GM10248 (cell line): ENCODE results near the gene CDX1.

ENCODE experiments used
- CTCF ChIA-PET: fragments of 300-600 bp; sonication (Branson Sonifier 250); formaldehyde crosslinking; extraction: SDS; loops from one replicate; lab custom pipeline; 2021; ENCODE audit warnings: antibody characterized with exemption; lab: Yijun Ruan, JAX
- POLR2A ChIA-PET: fragments of 350-650 bp; sonication (Branson Sonifier 250); formaldehyde crosslinking; extraction: SDS; loops from one replicate; lab custom pipeline; 2020; ENCODE audit warnings: antibody characterized with exemption; lab: Yijun Ruan, JAX
- DNase-seq: peaks from one replicate; pipeline ENCODE4 v3.0.0; 2012; ENCODE audit errors: extremely low spot score
- TF ChIP-seq, protein P1 (sequence below): IDR thresholded peaks from 2 replicates; pipeline ENCODE4 v1.5.1; 2012; ENCODE audit warnings: mild to moderate bottlenecking, low read depth; ENCODE audit errors: extremely low read depth, missing control alignments, control extremely low read depth

Gene CDX1

DNA sequence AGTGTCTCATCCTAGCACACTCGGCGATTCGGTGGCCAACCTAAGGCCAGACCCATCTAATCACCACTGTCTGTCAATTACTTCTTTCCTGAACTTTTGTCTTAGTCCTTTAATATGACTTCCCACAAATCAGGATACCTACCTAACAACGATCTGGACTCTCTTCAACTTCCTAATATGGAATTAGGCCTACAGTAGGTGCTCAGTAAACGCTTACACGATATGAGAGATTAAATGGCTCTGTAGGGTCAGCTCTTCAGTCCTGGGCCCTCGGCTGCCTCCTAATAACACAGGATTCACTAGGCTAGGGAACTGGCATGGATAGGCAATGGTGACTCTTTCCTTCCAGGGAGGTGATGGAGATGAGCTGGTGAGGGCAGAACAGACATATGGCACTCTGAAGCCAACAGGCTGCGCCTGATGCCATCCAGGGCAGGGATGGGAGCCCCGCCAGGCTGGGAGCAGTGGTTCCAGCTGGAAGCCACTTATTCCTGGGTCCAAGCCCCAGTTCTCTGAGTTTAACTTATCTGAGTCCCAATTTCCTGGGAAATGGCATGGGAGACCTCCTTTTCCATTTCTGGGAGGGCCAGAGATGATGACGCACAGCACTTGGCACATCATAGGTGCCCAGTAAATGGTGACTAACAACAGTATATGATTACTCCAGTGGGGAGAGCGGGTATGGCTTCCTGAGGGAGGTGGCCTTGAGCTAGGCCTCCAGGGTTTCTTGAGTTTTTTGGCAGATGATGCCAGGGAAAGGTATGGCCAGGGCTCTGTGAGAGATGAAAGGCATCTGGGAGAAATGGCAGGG, 18.3 kb upstream of the CDX1 start:
- CTCF ChIA-PET = interaction anchor here (5.1 kb wide), 1 partner anchor 11 kb away, joined by 21 read pairs; no protein-coding TSS in a partner anchor
- no peak for DNase-seq
- POLR2A ChIA-PET = no interaction called here
- TF ChIP-seq, protein P1, sequence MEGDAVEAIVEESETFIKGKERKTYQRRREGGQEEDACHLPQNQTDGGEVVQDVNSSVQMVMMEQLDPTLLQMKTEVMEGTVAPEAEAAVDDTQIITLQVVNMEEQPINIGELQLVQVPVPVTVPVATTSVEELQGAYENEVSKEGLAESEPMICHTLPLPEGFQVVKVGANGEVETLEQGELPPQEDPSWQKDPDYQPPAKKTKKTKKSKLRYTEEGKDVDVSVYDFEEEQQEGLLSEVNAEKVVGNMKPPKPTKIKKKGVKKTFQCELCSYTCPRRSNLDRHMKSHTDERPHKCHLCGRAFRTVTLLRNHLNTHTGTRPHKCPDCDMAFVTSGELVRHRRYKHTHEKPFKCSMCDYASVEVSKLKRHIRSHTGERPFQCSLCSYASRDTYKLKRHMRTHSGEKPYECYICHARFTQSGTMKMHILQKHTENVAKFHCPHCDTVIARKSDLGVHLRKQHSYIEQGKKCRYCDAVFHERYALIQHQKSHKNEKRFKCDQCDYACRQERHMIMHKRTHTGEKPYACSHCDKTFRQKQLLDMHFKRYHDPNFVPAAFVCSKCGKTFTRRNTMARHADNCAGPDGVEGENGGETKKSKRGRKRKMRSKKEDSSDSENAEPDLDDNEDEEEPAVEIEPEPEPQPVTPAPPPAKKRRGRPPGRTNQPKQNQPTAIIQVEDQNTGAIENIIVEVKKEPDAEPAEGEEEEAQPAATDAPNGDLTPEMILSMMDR = no peak

DNA sequence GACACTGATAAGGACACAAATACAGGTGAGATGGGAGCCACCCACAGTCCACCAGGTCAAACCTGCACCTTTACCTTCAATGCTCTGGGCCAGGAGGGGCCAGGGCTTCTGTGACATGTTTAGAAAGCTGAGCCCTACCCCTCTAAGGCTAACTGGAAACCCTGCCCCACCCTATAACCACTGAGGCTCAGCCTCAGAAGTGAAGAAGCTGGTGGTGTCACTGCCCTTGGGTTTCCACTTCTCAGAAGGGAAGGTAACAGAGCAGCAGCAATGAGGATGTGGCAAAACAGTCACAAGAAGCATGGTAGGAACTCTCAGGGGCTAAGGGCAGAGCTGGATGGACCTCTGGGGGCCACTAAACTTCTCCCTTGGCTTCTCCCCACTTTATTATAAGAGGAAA, 17.0 kb upstream of the CDX1 start:
- DNase-seq = no peak
- TF ChIP-seq, protein P1 = no peak
- POLR2A ChIA-PET = no interaction called here
- CTCF ChIA-PET = interaction anchor here (0.8 to 5.1 kb wide), 3 partner anchors 10 to 19 kb away, joined by 3 to 21 read pairs (median 6); no protein-coding TSS in a partner anchor

DNA sequence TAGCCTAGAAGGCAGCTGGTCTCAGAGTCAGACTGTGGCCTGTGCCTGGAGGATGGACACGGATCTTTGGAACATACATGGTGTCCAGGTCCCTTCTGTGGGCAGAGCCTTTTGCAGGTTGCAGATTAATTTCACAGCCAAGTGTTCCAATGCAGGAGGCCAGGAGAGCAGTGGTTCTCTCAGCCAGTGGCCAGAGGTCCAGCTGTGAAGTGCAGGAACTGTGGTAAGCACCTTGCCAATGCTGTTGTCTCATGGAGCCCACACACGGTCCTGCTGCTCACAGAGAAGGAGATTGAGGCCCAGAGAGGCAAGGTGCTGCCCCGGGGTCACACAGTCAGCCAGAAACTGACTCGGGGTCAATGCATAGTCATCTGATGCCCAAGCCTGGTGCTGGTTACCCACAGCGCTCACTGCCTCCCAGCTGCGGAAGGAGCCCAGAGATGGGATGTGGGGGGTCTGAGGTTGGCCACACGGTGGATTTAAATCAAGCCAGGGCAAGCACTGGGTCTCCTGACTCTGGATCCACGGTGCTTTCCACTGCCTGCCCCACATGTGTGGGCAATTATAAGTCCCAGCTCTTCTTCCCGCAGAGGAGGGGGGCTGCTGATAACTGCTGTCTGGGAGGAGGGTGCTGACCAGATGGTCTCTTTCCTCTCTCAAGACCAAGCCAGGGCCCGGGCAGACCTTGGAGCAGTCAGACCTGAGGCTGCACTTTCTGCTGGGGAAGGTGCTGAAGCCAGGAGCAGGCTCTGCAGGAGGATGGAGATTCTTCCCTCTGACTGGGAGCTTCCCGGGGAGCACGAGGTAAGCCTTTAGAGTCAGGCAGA, 13.7 kb upstream of the CDX1 start:
- TF ChIP-seq, protein P1 = no peak
- ChIA-PET CTCF (interaction anchor here (1.0 to 2.0 kb wide), 3 partner anchors 9 to 24 kb away, joined by 3 to 8 read pairs (median 4); no protein-coding TSS in a partner anchor), POLR2A (no interaction called here)

DNA sequence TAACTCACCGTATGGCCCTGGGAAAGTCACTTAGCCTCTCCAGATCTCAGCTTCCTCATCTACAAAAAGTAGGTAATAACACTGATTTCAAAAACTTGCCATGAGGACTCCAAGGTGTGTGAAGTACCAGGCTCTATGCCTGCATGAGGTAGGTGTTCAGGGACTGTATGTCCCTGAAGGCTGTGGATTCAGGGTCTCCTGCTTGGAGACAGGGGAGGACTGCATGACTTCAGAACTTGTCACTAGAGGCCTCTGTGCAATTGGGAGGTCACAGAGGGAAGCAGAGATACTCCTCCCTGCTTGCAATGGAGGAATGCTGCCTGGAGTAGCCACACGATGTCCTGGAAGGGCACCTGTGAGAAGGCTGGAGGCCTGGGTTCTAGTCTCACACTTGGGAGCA, 13.1 kb upstream of the CDX1 start:
- DNase-seq = no peak
- POLR2A ChIA-PET = no interaction called here
- CTCF ChIA-PET = interaction anchor here (1.0 to 2.0 kb wide), 3 partner anchors 9 to 23 kb away, joined by 3 to 8 read pairs (median 4); no protein-coding TSS in a partner anchor
- TF ChIP-seq, protein P1 = no peak

More for the DNA sequence above, 13.7 kb upstream of the CDX1 start:
- no peak for DNase-seq

DNA sequence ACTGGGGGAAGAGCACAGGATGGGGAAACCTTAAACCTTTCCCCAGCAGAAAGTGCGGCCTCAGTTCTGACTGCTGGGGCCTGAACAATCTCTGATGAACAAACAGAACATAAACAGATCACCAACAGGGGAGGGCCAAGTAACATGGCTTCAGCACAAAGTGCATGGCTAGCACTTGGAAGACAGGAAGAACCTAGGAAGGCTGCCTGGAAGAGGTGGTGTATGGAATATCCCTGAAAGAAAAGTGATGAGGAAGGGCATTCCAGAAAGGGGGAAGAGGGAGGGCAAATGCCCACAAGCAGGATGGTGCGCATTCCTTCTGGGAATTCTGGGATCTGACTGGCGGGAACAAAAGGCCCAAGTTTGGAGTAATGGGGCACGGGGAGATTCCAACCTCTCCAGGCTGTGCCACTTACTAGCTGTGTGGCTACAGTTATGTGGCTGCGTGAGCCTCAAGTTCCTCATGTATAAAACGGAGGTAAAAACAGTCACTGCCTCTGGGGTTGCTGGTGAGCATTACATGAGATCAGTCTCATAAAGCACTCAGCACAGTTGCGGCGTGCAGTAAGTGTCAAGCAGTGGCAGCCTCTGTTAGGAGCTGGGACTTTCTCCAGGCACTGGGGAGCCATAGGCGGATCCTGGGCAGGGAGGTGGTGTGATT, 12.5 kb upstream of the CDX1 start:
- ChIA-PET CTCF (interaction anchor here (1.3 to 2.0 kb wide), 3 partner anchors 8 to 23 kb away, joined by 4 to 8 read pairs (median 4); no protein-coding TSS in a partner anchor), POLR2A (no interaction called here)
- DNase-seq = no peak
- TF ChIP-seq, protein P1 = no peak

DNA sequence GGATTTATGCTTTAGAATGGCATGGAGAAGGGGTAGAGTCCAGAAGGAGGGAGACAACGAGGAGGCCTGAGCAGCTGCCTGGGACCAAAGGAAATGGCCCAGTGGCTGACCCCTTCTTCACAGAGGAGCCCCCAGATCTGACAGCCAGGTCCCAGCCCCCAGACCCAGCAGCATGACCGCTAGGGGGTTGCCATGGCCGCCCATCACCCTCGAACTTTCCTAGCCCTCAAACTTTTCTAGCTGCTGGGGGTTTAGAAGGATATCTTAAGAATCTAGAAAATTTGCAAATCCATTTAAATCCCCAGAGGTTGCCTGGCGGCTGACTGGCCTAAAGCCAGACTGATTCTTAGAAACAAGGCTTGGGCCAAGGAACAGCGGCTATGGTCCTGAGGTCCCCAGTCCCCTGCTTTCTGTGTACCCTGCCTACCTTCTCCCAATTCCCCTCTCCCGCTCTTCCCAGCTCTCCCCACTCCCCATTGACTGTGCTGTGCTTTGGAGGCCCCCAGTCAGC, 11.9 kb upstream of the CDX1 start:
- DNase-seq = no peak
- POLR2A ChIA-PET = no interaction called here
- CTCF ChIA-PET = interaction anchor here (1.3 to 2.0 kb wide), 3 partner anchors 9 to 24 kb away, joined by 3 to 8 read pairs (median 4); no protein-coding TSS in a partner anchor
- TF ChIP-seq, protein P1 = no peak
